Liver (tissue), 9 donors: ENCODE measurements around the gene CFAP99. TPM values are rescaled to one million over a fixed set of nuclear protein-coding genes. Genes with fewer than 3 reads are reported as not detected.

Source experiments
- DNase-seq: peaks from one replicate; pipeline ENCODE4 v3.0.0-alpha.2; 2017; ENCODE audit warnings: low spot score
- H3K27ac ChIP-seq, 2 donors: one replicate each; pipeline ENCODE4 v1.7.0; 2013; ENCODE audit warnings: inconsistent platforms in 2 of 2, low read length in 2 of 2, control low read depth in 1 of 2, low read depth in 1 of 2, mild to moderate bottlenecking in 1 of 2
- H3K27me3 ChIP-seq, 4 donors: one replicate each; pipeline versions ENCODE4 v1.6.1 to v1.7.0; 2013; ENCODE audit warnings: low read length in 3 of 4, inconsistent platforms in 1 of 4, mild to moderate bottlenecking in 1 of 4, moderate library complexity in 1 of 4; ENCODE audit not compliant: control insufficient read depth in 4 of 4, insufficient read depth in 4 of 4
- H3K36me3 ChIP-seq, 4 donors: one replicate each; pipeline versions ENCODE4 v1.6.1 to v1.7.0; 2013; ENCODE audit warnings: low read length in 3 of 4, mild to moderate bottlenecking in 3 of 4, low read depth in 1 of 4, moderate library complexity in 1 of 4; ENCODE audit not compliant: control insufficient read depth in 4 of 4, insufficient read depth in 3 of 4
- H3K4me1 ChIP-seq, 4 donors: one replicate each; pipeline versions ENCODE4 v1.6.1 to v1.7.0; 2013; ENCODE audit warnings: low read length in 3 of 4, mild to moderate bottlenecking in 3 of 4, moderate library complexity in 1 of 4; ENCODE audit not compliant: control insufficient read depth in 4 of 4, insufficient read depth in 4 of 4
- H3K4me3 ChIP-seq, 3 donors: one replicate each; pipeline versions ENCODE4 v1.6.1 to v1.7.0; 2013; ENCODE audit warnings: low read length in 3 of 3, control low read depth in 1 of 3, low read depth in 1 of 3, mild to moderate bottlenecking in 1 of 3
- H3K9ac ChIP-seq, 2 donors: one replicate each; pipeline ENCODE4 v1.7.0; 2013; ENCODE audit warnings: low read length in 2 of 2, mild to moderate bottlenecking in 2 of 2, moderate library complexity in 2 of 2, control low read depth in 1 of 2, low read depth in 1 of 2
- H3K9me3 ChIP-seq, 4 donors: one replicate each; pipeline versions ENCODE4 v1.6.1 to v1.7.0; 2013; ENCODE audit warnings: low read length in 3 of 4; ENCODE audit not compliant: control insufficient read depth in 4 of 4
- ATF3 ChIP-seq: IDR thresholded peaks from 2 replicates; pipeline ENCODE4 v1.6.1; 2016; ENCODE audit warnings: antibody characterized with exemption
- EGR1 ChIP-seq, 2 donors: IDR thresholded peaks; 2 replicates each; pipeline ENCODE4 v1.6.1; 2016 to 2018; ENCODE audit warnings: antibody characterized with exemption in 2 of 2, low read depth in 2 of 2
- FOXA1 ChIP-seq: IDR thresholded peaks from 2 replicates; pipeline ENCODE4 v1.6.1; 2016; ENCODE audit warnings: antibody characterized with exemption
- GABPA ChIP-seq, 2 donors: IDR thresholded peaks in 1 of 2; conservative IDR thresholded peaks in 1 of 2; 2 replicates each; pipeline ENCODE4 v1.6.1; 2016; ENCODE audit warnings: antibody characterized with exemption in 2 of 2, mild to moderate bottlenecking in 1 of 2, moderate library complexity in 1 of 2
- HNF4A ChIP-seq, 2 donors: conservative IDR thresholded peaks; 2 replicates each; pipeline ENCODE4 v1.6.1; 2016; ENCODE audit warnings: antibody characterized with exemption in 2 of 2, mild to moderate bottlenecking in 2 of 2
- HNF4G ChIP-seq: IDR thresholded peaks from 2 replicates; pipeline ENCODE4 v1.6.1; 2016; ENCODE audit warnings: antibody characterized with exemption
- MAX ChIP-seq: IDR thresholded peaks from 2 replicates; pipeline ENCODE4 v1.6.1; 2016; ENCODE audit warnings: antibody characterized with exemption
- NR2F2 ChIP-seq: IDR thresholded peaks from 2 replicates; pipeline ENCODE4 v1.6.1; 2016; ENCODE audit warnings: antibody characterized with exemption
- REST ChIP-seq: IDR thresholded peaks from 2 replicates; pipeline ENCODE4 v1.6.1; 2016; ENCODE audit warnings: antibody characterized with exemption, mild to moderate bottlenecking
- RXRA ChIP-seq, 2 donors: IDR thresholded peaks; 2 replicates each; pipeline ENCODE4 v1.6.1; 2017 to 2018; ENCODE audit warnings: antibody characterized with exemption in 2 of 2, mild to moderate bottlenecking in 1 of 2
- SP1 ChIP-seq: IDR thresholded peaks from 2 replicates; pipeline ENCODE4 v1.6.1; 2018; ENCODE audit warnings: antibody characterized with exemption, mild to moderate bottlenecking
- TAF1 ChIP-seq: conservative IDR thresholded peaks from 2 replicates; pipeline ENCODE4 v1.6.1; 2016; ENCODE audit warnings: antibody characterized with exemption, mild to moderate bottlenecking
- YY1 ChIP-seq: IDR thresholded peaks from 2 replicates; pipeline ENCODE4 v1.6.1; 2016; ENCODE audit warnings: antibody characterized with exemption, mild to moderate bottlenecking
- WGBS: extraction: QIAGEN DNeasy Blood & Tissue Kit; methylation state at CpG from one replicate; pipeline ENCODE4 v1.1.7; 2013; 5-methylcytosine and 5-hydroxymethylcytosine counted together
- polyA plus RNA-seq, 2 donors: library from polyadenylated mRNA; stranded (reverse) in 1 of 2; unstranded in 1 of 2; fragments of 200-250 nt in 1 of 2; fragments of >200 nt in 1 of 2; fragmentation: Nextera tagmentation in 1 of 2; extraction: Ambion mirVana in 1 of 2; gene quantifications; one replicate each; pipeline versions ENCODE4 v1.2.1 to v1.2.3, GENCODE V29; 2013 to 2015
- total RNA-seq, 2 donors: library from RNA; depleted of rRNA; stranded (reverse); fragments of >200 nt; gene quantifications; one replicate each; pipeline ENCODE4 v1.2.3, GENCODE V29; 2014
- TF ChIP-seq, protein P1 (sequence below): fragments of 150-350 bp; IDR thresholded peaks from 2 replicates; pipeline ENCODE4 v1.5.1; 2017; ENCODE audit warnings: improper control_type of control experiment, low read depth, low read length; ENCODE audit not compliant: missing input control
- TF ChIP-seq, protein P2 (sequence below): IDR thresholded peaks from 2 replicates; pipeline ENCODE4 v1.6.1; 2016; ENCODE audit warnings: antibody characterized with exemption
- donor health status: healthy.
- donor health status: healthy.
- donor health status: healthy.
- donor health status: healthy.
- donor health status: healthy.

Gene CFAP99
- total and polyA plus RNA-seq, 4 donors = 0.33 to 0.36 TPM; not detected in 2

DNA sequence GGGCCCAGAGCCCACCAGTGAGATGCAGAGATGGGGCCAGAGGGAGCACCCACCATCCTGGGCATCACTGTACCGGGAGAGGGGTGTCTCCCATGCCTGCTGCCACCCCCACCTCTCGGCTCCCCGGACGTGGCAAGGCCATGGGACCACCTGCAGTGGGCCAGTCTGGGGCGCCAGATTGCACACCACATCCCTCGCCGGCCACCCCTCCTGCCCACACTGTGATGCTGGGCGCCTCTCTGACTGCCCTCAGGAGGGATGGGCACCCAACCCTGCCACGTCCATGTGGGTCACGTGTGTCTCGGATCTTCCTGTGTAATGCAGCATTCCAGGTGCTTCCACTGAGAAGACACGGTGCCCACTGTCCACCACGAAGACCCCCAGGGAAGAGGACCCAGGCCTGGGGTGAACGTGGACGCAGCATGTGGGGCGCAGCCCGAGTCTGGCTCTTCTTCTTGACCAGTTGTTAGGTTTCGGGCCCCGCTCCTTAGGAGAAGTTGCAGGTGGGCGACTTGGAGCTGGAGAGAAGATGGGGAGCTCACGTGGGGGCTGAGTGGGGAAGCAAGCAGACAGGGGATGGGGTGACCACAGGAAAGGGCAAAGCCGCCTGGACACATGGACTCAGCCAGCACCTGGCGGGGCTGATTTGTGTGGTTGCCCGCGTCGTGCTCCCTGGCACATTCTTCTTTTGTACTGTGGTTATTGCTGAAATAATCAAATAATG lies 48.0 kb upstream of the CFAP99 start:
- TF ChIP-seq RXRA (IDR thresholded peaks at IDR 0.05) (no peak), SP1 (no peak), REST (no peak), YY1 (no peak), TAF1 (no peak)
- TF ChIP-seq, protein P1, sequence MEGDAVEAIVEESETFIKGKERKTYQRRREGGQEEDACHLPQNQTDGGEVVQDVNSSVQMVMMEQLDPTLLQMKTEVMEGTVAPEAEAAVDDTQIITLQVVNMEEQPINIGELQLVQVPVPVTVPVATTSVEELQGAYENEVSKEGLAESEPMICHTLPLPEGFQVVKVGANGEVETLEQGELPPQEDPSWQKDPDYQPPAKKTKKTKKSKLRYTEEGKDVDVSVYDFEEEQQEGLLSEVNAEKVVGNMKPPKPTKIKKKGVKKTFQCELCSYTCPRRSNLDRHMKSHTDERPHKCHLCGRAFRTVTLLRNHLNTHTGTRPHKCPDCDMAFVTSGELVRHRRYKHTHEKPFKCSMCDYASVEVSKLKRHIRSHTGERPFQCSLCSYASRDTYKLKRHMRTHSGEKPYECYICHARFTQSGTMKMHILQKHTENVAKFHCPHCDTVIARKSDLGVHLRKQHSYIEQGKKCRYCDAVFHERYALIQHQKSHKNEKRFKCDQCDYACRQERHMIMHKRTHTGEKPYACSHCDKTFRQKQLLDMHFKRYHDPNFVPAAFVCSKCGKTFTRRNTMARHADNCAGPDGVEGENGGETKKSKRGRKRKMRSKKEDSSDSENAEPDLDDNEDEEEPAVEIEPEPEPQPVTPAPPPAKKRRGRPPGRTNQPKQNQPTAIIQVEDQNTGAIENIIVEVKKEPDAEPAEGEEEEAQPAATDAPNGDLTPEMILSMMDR = no peak
- TF ChIP-seq, protein P2, sequence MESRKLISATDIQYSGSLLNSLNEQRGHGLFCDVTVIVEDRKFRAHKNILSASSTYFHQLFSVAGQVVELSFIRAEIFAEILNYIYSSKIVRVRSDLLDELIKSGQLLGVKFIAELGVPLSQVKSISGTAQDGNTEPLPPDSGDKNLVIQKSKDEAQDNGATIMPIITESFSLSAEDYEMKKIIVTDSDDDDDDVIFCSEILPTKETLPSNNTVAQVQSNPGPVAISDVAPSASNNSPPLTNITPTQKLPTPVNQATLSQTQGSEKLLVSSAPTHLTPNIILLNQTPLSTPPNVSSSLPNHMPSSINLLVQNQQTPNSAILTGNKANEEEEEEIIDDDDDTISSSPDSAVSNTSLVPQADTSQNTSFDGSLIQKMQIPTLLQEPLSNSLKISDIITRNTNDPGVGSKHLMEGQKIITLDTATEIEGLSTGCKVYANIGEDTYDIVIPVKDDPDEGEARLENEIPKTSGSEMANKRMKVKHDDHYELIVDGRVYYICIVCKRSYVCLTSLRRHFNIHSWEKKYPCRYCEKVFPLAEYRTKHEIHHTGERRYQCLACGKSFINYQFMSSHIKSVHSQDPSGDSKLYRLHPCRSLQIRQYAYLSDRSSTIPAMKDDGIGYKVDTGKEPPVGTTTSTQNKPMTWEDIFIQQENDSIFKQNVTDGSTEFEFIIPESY = no peak
- H3K27ac ChIP-seq = no peak overlapping the region
- no peak overlapping the region for H3K4me3 ChIP-seq
- no peaks in the 10 kb centered on the region for H3K27me3 ChIP-seq
- H3K9ac ChIP-seq = no peak overlapping the region
- no peak for DNase-seq
- H3K9me3 ChIP-seq = peaks cover 0 to 3% (median 0%) of the 10 kb centered on the region in 4 donors
- H3K36me3 ChIP-seq = no peaks in the 10 kb centered on the region
- no peaks in the 10 kb centered on the region for H3K4me1 ChIP-seq
- WGBS = 85% methylated on average over 26 of the region's 26 CpGs

DNA sequence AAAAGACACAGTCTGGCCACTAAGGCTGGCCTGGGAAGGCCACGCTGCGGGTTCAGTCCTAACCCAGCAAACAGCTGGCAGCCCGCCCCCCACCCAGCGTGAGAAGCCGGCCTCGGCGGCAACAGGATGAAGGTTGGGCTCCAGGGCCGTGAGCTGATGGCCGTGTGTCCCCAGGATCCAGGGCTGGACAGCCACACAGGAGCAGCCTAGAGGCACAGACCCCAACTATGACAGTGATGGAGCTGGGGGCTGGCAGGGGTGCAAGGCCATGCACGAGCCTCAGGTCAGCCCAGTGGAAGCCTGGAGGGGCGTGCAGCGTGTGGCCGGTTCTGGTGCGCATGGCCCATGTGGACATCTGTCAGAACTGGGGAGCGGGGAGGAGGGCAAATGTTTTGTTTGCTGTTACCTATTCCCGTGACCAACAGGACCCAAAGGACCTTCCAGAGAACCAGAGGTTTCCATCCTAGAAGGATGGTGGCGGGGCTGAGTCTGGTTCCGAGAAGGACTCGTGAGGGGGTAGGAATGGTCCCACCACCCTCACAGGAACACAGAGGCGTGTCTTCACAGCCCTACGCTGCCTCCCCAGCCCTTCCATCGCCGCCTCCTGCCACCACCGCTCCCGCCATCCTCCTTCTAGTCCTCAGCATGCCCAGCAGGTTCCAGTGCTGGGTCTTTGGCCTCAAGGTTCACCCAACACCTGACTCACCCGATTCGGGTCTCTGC lies 46.8 kb upstream of the CFAP99 start:
- Histone ChIP-seq H3K27me3 (no peaks in the 10 kb centered on the region), H3K36me3 (no peaks in the 10 kb centered on the region), H3K4me3 (no peak overlapping the region), H3K9me3 (peaks cover 0 to 3% (median 0%) of the 10 kb centered on the region in 4 donors), H3K4me1 (no peaks in the 10 kb centered on the region), H3K9ac (no peak overlapping the region), H3K27ac (no peak overlapping the region)
- 86% methylated on average over 27 of the region's 27 CpGs for WGBS
- TF ChIP-seq FOXA1 = no peak
- TF ChIP-seq, protein P1 = no peak
- TF ChIP-seq EGR1 (IDR thresholded peaks at IDR 0.05; ENCODE audit: low read depth in 2 of 2) = no peak
- no peak for TF ChIP-seq HNF4G
- TF ChIP-seq NR2F2 = no peak
- TF ChIP-seq YY1 = no peak
- no peak for TF ChIP-seq HNF4A (conservative IDR thresholded peaks at IDR 0.05)
- TF ChIP-seq SP1 = no peak
- TF ChIP-seq REST = no peak
- TF ChIP-seq MAX = no peak
- no peak for TF ChIP-seq ATF3
- no peak for TF ChIP-seq GABPA (IDR thresholded peaks at IDR 0.05 in 1 of 2, conservative IDR thresholded peaks at IDR 0.05 in 1 of 2)
- DNase-seq = no peak
